Activated naive CD8-positive, alpha-beta T cell treated with anti-CD3 and anti-CD28 coated beads for 36 hours (primary cell): ENCODE data around the gene LRSAM1. TPM values are rescaled to one million over a fixed set of nuclear protein-coding genes. Genes with fewer than 3 reads are reported as not detected.

Experiments
- DNase-seq: peaks from one replicate; pipeline ENCODE4 v3.0.0; 2021
- H3K27ac Mint-ChIP-seq: one replicate; pipeline ENCODE4 v1.8.0; 2022; ENCODE audit warnings: mild to moderate bottlenecking, moderate library complexity, mixed read lengths
- H3K27me3 Mint-ChIP-seq: one replicate; pipeline ENCODE4 v1.8.0; 2022; ENCODE audit warnings: mild to moderate bottlenecking, mixed read lengths
- H3K36me3 Mint-ChIP-seq: one replicate; pipeline ENCODE4 v1.8.0; 2021; ENCODE audit warnings: mild to moderate bottlenecking, mixed read lengths
- H3K4me1 Mint-ChIP-seq: one replicate; pipeline ENCODE4 v1.8.0; 2021; ENCODE audit warnings: mixed read lengths
- H3K4me3 Mint-ChIP-seq: one replicate; pipeline ENCODE4 v1.8.0; 2022; ENCODE audit warnings: mild to moderate bottlenecking, moderate library complexity, mixed read lengths
- H3K9me3 Mint-ChIP-seq: one replicate; pipeline ENCODE4 v1.8.0; 2022; ENCODE audit warnings: mixed read lengths
- total RNA-seq, 2 experiments: library from RNA; stranded (reverse); gene quantifications; one replicate each; pipeline ENCODE4 v1.2.3, GENCODE V29; 2021

The LRSAM1 gene
- 10 to 100 TPM; 17.7 to 20.7 TPM for total RNA-seq

GRCh38 chr9:127450830-127451607 lies at the start of gene LRSAM1, which contains the start of gene RPL12:
LRSAM1 (plus strand) TSS chr9:127451510; CDS start chr9:127454528, 3,018 bp downstream.
RPL12 (minus strand) TSS chr9:127451406; CDS start chr9:127451317, 89 bp downstream.
- Mint-ChIP-seq H3K4me3 (peak within 1 kb of the TSS; percentile 96), H3K27ac (peak within 1 kb of the TSS; percentile 96), H3K4me1 (peaks cover 39% of the 10 kb centered on the region), H3K36me3 (peaks cover 60% of the 10 kb centered on the region), H3K27me3 (peaks cover 18% of the 10 kb centered on the region), H3K9me3 (peaks cover 4% of the 10 kb centered on the region)
- peak; percentile 94 for DNase-seq

GRCh38 chr9:127402401-127403090 lies 48.8 kb upstream of the LRSAM1 start:
- no peaks in the 10 kb centered on the region for H3K36me3 Mint-ChIP-seq
- peaks cover 2% of the 10 kb centered on the region for H3K4me1 Mint-ChIP-seq
- DNase-seq, result no peak
- H3K9me3 Mint-ChIP-seq, result no peaks in the 10 kb centered on the region
- H3K27ac Mint-ChIP-seq, result no peak overlapping the region
- H3K27me3 Mint-ChIP-seq, result peaks cover 72% of the 10 kb centered on the region
- H3K4me3 Mint-ChIP-seq, result no peak overlapping the region

GRCh38 chr9:127403507-127404192 lies 47.7 kb upstream of the LRSAM1 start:
- Mint-ChIP-seq H3K9me3 (no peaks in the 10 kb centered on the region), H3K4me1 (no peaks in the 10 kb centered on the region), H3K36me3 (no peaks in the 10 kb centered on the region), H3K27me3 (peaks cover 69% of the 10 kb centered on the region), H3K4me3 (no peak overlapping the region), H3K27ac (no peak overlapping the region)
- DNase-seq, result no peak

GRCh38 chr9:127404631-127405030 lies 46.7 kb upstream of the LRSAM1 start:
- no peak for DNase-seq
- H3K36me3 Mint-ChIP-seq, result no peaks in the 10 kb centered on the region

GRCh38 chr9:127405344-127406125 lies 45.8 kb upstream of the LRSAM1 start:
- no peak for DNase-seq
- no peak overlapping the region for H3K27ac Mint-ChIP-seq

More at GRCh38 chr9:127404631-127405030, 46.7 kb upstream of the LRSAM1 start:
- no peaks in the 10 kb centered on the region for H3K4me1 Mint-ChIP-seq
- peaks cover 63% of the 10 kb centered on the region for H3K27me3 Mint-ChIP-seq
- no peak overlapping the region for H3K4me3 Mint-ChIP-seq
- H3K9me3 Mint-ChIP-seq, result no peaks in the 10 kb centered on the region
- peak overlapping the region; percentile 34 for H3K27ac Mint-ChIP-seq

GRCh38 chr9:127406799-127407491 lies 44.4 kb upstream of the LRSAM1 start:
- Mint-ChIP-seq H3K4me3 (no peak overlapping the region), H3K36me3 (no peaks in the 10 kb centered on the region), H3K27ac (peak overlapping the region; percentile 48), H3K4me1 (peaks cover 2% of the 10 kb centered on the region), H3K9me3 (no peaks in the 10 kb centered on the region), H3K27me3 (peaks cover 63% of the 10 kb centered on the region)
- DNase-seq, result no peak

More at GRCh38 chr9:127405344-127406125, 45.8 kb upstream of the LRSAM1 start:
- Mint-ChIP-seq H3K4me1 (no peaks in the 10 kb centered on the region), H3K36me3 (no peaks in the 10 kb centered on the region), H3K27me3 (peaks cover 63% of the 10 kb centered on the region), H3K9me3 (no peaks in the 10 kb centered on the region), H3K4me3 (no peak overlapping the region)

- no peak for DNase-seq
- no peaks in the 10 kb centered on the region for H3K9me3 Mint-ChIP-seq
- H3K27ac Mint-ChIP-seq, result peak overlapping the region; percentile 48
- peaks cover 65% of the 10 kb centered on the region for H3K27me3 Mint-ChIP-seq
- no peaks in the 10 kb centered on the region for H3K36me3 Mint-ChIP-seq
- H3K4me1 Mint-ChIP-seq, result peaks cover 2% of the 10 kb centered on the region
- no peak overlapping the region for H3K4me3 Mint-ChIP-seq
Observed at GRCh38 chr9:127407492-127407843, 43.8 kb upstream of the LRSAM1 start.

- Mint-ChIP-seq H3K4me1 (peaks cover 2% of the 10 kb centered on the region), H3K9me3 (no peaks in the 10 kb centered on the region), H3K27ac (no peak overlapping the region), H3K27me3 (peaks cover 76% of the 10 kb centered on the region), H3K4me3 (no peak overlapping the region), H3K36me3 (no peaks in the 10 kb centered on the region)
- no peak for DNase-seq
Observed at GRCh38 chr9:127411122-127411521, 40.2 kb upstream of the LRSAM1 start.

GRCh38 chr9:127415141-127415540 lies 36.2 kb upstream of the LRSAM1 start:
- H3K9me3 Mint-ChIP-seq, result no peaks in the 10 kb centered on the region
- H3K4me3 Mint-ChIP-seq, result no peak overlapping the region
- H3K36me3 Mint-ChIP-seq, result no peaks in the 10 kb centered on the region

GRCh38 chr9:127415657-127416056 lies 35.7 kb upstream of the LRSAM1 start:
- Mint-ChIP-seq H3K4me3 (no peak overlapping the region), H3K4me1 (peaks cover 4% of the 10 kb centered on the region), H3K36me3 (no peaks in the 10 kb centered on the region), H3K27me3 (peaks cover 51% of the 10 kb centered on the region), H3K9me3 (no peaks in the 10 kb centered on the region), H3K27ac (no peak overlapping the region)
- no peak for DNase-seq

More at GRCh38 chr9:127415141-127415540, 36.2 kb upstream of the LRSAM1 start:
- peaks cover 55% of the 10 kb centered on the region for H3K27me3 Mint-ChIP-seq
- peaks cover 4% of the 10 kb centered on the region for H3K4me1 Mint-ChIP-seq
- no peak for DNase-seq
- no peak overlapping the region for H3K27ac Mint-ChIP-seq

GRCh38 chr9:127417131-127418036 lies 33.9 kb upstream of the LRSAM1 start:
- Mint-ChIP-seq H3K27me3 (peaks cover 36% of the 10 kb centered on the region), H3K4me3 (no peak overlapping the region), H3K9me3 (no peaks in the 10 kb centered on the region), H3K36me3 (no peaks in the 10 kb centered on the region), H3K4me1 (peaks cover 2% of the 10 kb centered on the region), H3K27ac (no peak overlapping the region)
- no peak for DNase-seq

- peaks cover 30% of the 10 kb centered on the region for H3K27me3 Mint-ChIP-seq
- H3K36me3 Mint-ChIP-seq, result no peaks in the 10 kb centered on the region
- peaks cover 5% of the 10 kb centered on the region for H3K4me1 Mint-ChIP-seq
- H3K9me3 Mint-ChIP-seq, result no peaks in the 10 kb centered on the region
- no peak overlapping the region for H3K27ac Mint-ChIP-seq
- H3K4me3 Mint-ChIP-seq, result no peak overlapping the region
- DNase-seq, result peak; percentile 53
Observed at GRCh38 chr9:127418037-127418471, 33.3 kb upstream of the LRSAM1 start.

- Mint-ChIP-seq H3K4me1 (peaks cover 9% of the 10 kb centered on the region), H3K27me3 (peaks cover 20% of the 10 kb centered on the region), H3K36me3 (no peaks in the 10 kb centered on the region), H3K27ac (no peak overlapping the region), H3K9me3 (no peaks in the 10 kb centered on the region), H3K4me3 (no peak overlapping the region)
- no peak for DNase-seq
Observed at GRCh38 chr9:127419348-127419747, 32.0 kb upstream of the LRSAM1 start.
